Gastroesophageal sphincter (tissue), 4 donors: ENCODE results near the gene RPL36. TPM values are rescaled to one million over a fixed set of nuclear protein-coding genes. Genes with fewer than 3 reads are reported as not detected.

Experiments
- ATAC-seq: fragments of 150-250 bp; one replicate; pipeline ENCODE4 v1.9.1; 2016; ENCODE audit warnings: mild to moderate bottlenecking, moderate library complexity
- H3K27ac ChIP-seq, 4 donors: fragments of 200-600 bp; sonication (generic) in 3 of 4; 1 replicate in 3 of 4; 2 replicates in 1 of 4; pipeline ENCODE4 v1.5.1; 2016 to 2019
- H3K27me3 ChIP-seq: fragments of 200-600 bp; sonication (generic); one replicate; pipeline ENCODE4 v1.5.1; 2019
- H3K36me3 ChIP-seq, 2 donors: fragments of 200-600 bp; sonication (generic); one replicate each; pipeline ENCODE4 v1.5.1; 2019; ENCODE audit warnings: control low read depth in 1 of 2
- H3K4me1 ChIP-seq, 3 donors: fragments of 200-600 bp; sonication (generic); 1 replicate in 2 of 3; 2 replicates in 1 of 3; pipeline ENCODE4 v1.5.1; 2016 to 2019; ENCODE audit warnings: control low read depth in 2 of 3
- H3K4me3 ChIP-seq, 2 donors: fragments of 200-600 bp; sonication (generic); one replicate each; pipeline ENCODE4 v1.5.1; 2019; ENCODE audit warnings: mild to moderate bottlenecking in 1 of 2, moderate library complexity in 1 of 2
- H3K9me3 ChIP-seq, 3 donors: fragments of 200-600 bp; sonication (generic); one replicate each; pipeline ENCODE4 v1.5.1; 2017 to 2019; ENCODE audit warnings: control low read depth in 2 of 3
- CTCF ChIP-seq, 4 experiments: fragments of 200-600 bp in 2 of 4; fragments of 450-650 bp in 2 of 4; sonication (generic) in 1 of 4; IDR thresholded peaks; one replicate each; pipeline ENCODE4 v1.5.1; 2017 to 2019; ENCODE audit warnings: antibody characterized with exemption in 4 of 4, mild to moderate bottlenecking in 2 of 4, moderate library complexity in 2 of 4
- EP300 ChIP-seq: sonication (generic); formaldehyde crosslinking; IDR thresholded peaks from one replicate; pipeline ENCODE4 v1.6.1; 2017; ENCODE audit warnings: antibody characterized with exemption, mild to moderate bottlenecking
- POLR2A ChIP-seq, 2 donors: fragments of 450-650 bp; IDR thresholded peaks; one replicate each; pipeline ENCODE4 v1.6.1; 2017; ENCODE audit warnings: antibody characterized with exemption in 2 of 2, mild to moderate bottlenecking in 2 of 2, moderate library complexity in 1 of 2
- POLR2AphosphoS5 ChIP-seq: sonication (generic); formaldehyde crosslinking; IDR thresholded peaks from one replicate; pipeline ENCODE4 v1.6.1; 2017; ENCODE audit warnings: antibody characterized with exemption
- WGBS, 2 donors: methylation state at CpG; one replicate each; pipeline ENCODE4 v1.1.5; 2018; ENCODE audit warnings: low coverage in 1 of 2; 5-methylcytosine and 5-hydroxymethylcytosine counted together
- total RNA-seq, 4 donors: library from RNA; depleted of rRNA; stranded (reverse); fragments of >200 nt; gene quantifications; one replicate each; pipeline ENCODE4 v1.1.0, GENCODE V29; 2016

RPL36 gene
- total RNA-seq, 4 donors from 2014 or later = 393 to 1,204 (median 723) TPM

GRCh38 chr19:5691822-5692722, 2.0 kb downstream of the RPL36 start:
- Histone ChIP-seq H3K4me3 (peak overlapping the region in 1 of 2 donors; percentile 85), H3K36me3 (peaks cover 0 to 58% of the 10 kb centered on the region in 2 donors), H3K27me3 (no peaks in the 10 kb centered on the region), H3K9me3 (no peaks in the 10 kb centered on the region), H3K4me1 (peaks cover 0 to 56% (median 11%) of the 10 kb centered on the region in 3 donors), H3K27ac (peak overlapping the region in 3 of 4 donors; percentile 92 to 95 (median 95))
- 30% methylated on average over 2 of the region's 42 CpGs; no CpG with 5 or more reads in 1 of the 2 donors for WGBS, 2 donors
- TF ChIP-seq EP300 (no peak), CTCF (IDR thresholded peaks at IDR 0.05) (no peak), POLR2AphosphoS5 (no peak), POLR2A (IDR thresholded peaks at IDR 0.05) (no peak)
- no peak for ATAC-seq

GRCh38 chr19:5692723-5693194, 2.7 kb downstream of the RPL36 start:
- Histone ChIP-seq H3K9me3 (no peaks in the 10 kb centered on the region), H3K4me1 (peaks cover 0 to 49% (median 11%) of the 10 kb centered on the region in 3 donors), H3K27ac (peak overlapping the region in 3 of 4 donors; percentile 92 to 95 (median 95)), H3K36me3 (peaks cover 0 to 64% of the 10 kb centered on the region in 2 donors), H3K27me3 (no peaks in the 10 kb centered on the region), H3K4me3 (no peak overlapping the region)
- no peak for ATAC-seq
- no CpG with 5 or more reads among the region's 7 CpGs for WGBS, 2 donors
- TF ChIP-seq POLR2AphosphoS5 = no peak
- TF ChIP-seq POLR2A (IDR thresholded peaks at IDR 0.05) = no peak
- no peak for TF ChIP-seq CTCF (IDR thresholded peaks at IDR 0.05)
- TF ChIP-seq EP300 = no peak

GRCh38 chr19:5693195-5694166, 3.4 kb downstream of the RPL36 start:
- Histone ChIP-seq H3K9me3 (no peaks in the 10 kb centered on the region), H3K4me1 (peaks cover 0 to 47% (median 11%) of the 10 kb centered on the region in 3 donors), H3K36me3 (peaks cover 0 to 72% of the 10 kb centered on the region in 2 donors), H3K4me3 (no peak overlapping the region), H3K27me3 (no peaks in the 10 kb centered on the region), H3K27ac (peak overlapping the region in 2 of 4 donors; percentile 95)
- ATAC-seq = no peak
- TF ChIP-seq EP300 (no peak), POLR2AphosphoS5 (no peak), POLR2A (IDR thresholded peaks at IDR 0.05) (no peak), CTCF (IDR thresholded peaks at IDR 0.05) (no peak)
- WGBS, 2 donors = 40 to 71% methylated on average over 1 to 4 of the region's 39 CpGs

- Histone ChIP-seq H3K36me3 (peaks cover 0 to 81% of the 10 kb centered on the region in 2 donors), H3K4me1 (peaks cover 0 to 43% (median 11%) of the 10 kb centered on the region in 3 donors), H3K9me3 (no peaks in the 10 kb centered on the region), H3K4me3 (no peak overlapping the region), H3K27me3 (no peaks in the 10 kb centered on the region), H3K27ac (no peak overlapping the region)
- no peak for TF ChIP-seq POLR2AphosphoS5
- 84 to 97% methylated on average over 6 to 14 of the region's 45 CpGs for WGBS, 2 donors
- no peak for ATAC-seq
Measured at GRCh38 chr19:5694167-5694955, 4.3 kb downstream of the RPL36 start.
